Stimulated activated CD4-positive, alpha-beta T cell treated with anti-CD3 and anti-CD28 coated beads, Interleukin-12 subunit alpha, Interleukin-12 subunit beta, amount 100 ng/mL, for 48 hours (primary cell): Measurements from ENCODE around the gene INPP5A.

Experiments
- DNase-seq, 3 donors: peaks; one replicate each; pipeline ENCODE4 v3.0.0-alpha.2; 2020; ENCODE audit warnings: low read depth in 2 of 3, low spot score in 1 of 3

The INPP5A gene

DNA sequence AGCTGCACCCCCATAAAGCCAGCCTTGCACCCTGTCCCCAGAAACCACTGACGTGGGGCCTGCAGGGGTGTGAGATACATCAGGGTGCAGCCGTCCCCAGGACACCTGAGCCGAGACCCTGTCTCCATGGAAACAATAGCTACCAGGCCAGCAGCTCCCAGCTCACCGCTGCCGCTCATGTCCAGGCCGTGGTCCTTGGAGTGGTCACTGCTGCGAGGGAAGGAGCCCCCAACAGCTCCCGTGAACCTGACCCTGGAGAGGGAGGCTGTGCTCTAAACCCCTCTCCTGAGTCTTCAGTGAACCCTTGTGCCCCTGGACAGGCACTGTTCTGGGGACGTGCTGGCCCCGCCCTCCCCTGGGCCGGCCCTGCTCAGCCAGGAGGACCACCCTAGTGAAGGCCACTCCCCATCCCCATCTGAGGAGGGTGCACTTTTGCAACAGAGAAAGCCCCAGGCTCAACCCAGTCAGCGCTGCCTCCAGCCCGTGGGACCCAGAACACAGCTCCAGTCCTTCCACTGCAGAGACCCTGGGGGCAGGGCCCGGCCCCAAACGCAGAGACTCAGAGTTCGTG, 19.6 kb upstream of the INPP5A start:
- DNase-seq: no peak

DNA sequence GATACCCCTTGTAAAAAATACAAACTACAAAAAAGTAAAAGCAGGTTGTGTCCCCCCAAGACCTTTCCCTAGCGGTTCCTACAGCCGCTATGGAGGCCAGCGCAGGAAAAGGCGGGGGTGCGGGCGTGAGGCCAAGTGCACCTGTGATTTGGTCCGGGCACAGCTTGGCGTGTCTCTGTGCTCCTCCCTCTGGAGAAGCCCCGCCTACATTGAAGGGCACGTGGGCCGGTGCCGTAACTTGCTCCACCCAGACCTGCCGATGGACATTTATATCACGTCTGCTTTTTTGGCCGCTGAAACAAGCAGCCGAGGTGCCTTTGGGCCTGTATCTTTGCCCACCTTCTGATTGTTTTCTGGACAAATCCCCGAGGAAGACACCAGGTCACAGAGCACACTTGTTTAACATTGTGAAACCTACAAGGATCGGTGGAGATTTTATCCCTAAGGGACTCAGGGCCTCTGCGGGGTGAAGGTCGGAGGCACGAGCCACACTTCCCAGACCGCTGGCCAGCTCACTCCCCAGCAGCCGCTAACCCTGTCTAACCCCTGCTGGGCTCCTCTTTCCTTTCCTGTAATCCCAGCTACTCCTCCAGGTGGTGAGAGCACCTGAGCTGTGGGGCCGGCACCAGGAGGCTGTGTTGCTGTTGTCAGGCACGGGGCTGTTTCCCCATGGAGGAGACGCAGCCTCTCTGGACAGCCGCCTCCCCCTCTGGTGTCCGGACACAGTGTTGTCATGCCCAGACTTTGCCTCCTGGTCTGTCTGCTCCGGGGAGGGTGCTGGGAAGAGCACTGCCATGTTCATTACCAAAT, 18.8 kb upstream of the INPP5A start:
- no peak for DNase-seq

DNA sequence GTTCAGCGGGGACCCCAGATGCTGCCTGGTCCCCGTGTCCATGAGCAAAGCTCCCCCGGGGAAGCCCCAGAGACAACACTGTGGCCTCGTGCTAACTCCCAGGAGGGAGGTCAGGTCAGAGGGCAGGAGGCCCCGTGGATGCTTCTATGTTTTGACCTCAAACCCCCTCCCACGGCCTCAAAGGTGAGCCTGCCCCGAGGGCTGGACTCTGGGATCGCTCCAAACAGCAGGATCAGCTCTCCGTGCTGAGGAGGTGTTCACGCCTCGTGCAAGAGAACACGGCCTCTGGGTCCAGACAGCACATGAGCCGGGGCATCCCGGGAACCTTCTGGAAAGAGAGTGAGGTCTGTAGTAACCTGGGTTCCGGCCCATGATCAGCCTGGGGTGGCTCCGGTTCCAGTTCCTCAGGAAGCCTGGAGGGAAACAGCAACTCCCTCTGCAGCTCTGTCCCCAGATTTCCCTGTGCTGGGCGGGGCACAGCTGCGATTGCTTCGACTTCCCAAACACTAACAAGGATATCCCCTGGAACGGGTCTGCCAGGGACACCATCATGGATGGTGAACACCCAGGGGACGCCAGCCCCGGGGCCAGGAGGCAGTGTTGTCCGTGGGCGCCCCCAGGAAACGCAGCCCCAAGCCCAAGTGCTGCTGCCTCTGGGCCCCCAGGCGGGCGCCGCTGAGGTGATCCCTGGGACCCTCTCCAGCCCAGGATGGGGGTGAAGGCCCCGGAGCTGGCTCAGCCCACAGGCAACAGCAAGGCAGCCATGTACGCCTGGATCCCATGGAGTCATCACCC, 18.0 kb upstream of the INPP5A start:
- DNase-seq: no peak

DNA sequence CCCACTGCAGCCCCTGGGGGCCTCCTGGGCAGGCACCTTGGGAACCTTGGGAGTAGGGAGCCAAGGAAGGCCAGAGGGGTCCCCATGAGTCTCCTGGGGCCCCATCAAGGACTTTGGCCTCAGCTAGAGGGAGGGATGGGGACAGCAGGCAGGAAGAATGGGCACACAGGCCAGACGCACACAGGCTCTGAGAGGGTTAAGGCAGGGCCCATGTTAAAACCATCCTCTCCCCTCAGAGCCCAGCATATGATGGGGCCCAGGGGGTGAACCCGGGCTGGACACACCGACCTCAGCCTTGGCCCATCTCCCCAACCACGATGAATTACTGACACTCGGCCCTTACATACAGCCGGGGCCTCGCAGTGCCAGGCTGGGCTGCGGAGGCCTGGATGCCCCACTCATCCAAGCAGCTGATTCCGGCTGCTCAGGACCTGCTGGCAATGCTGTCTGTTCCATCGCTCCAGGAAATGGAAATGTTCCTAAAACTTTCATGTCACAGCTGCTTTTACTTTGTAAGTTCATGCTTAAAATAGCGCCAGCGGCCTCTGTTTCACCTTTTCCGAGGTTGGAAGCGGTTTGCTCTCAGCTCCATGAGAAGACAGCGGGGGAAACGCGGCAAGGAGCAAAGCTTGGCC, 17.3 kb upstream of the INPP5A start:
- DNase-seq: no peak

DNA sequence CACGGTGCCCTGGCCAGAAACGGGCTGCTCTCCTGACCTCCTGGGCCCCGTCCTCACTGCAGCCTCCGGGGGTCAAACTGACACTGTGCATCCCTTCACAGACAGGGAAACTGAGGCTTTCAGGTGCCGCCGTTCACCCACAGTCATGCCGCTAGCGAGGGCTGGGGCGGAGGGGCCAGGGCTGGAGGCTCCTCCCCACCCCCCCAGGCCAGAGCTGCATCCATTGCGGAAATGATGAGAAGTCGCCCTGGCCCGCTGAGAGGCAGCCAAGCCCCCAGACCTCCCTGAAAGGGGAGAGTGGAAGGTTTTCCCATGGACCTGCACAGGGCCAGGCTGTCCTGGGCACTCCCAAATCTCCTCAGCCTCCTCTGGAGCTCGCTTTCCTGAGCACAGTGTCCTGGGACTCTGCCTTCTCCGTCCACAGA, 16.5 kb upstream of the INPP5A start:
- DNase-seq: no peak

DNA sequence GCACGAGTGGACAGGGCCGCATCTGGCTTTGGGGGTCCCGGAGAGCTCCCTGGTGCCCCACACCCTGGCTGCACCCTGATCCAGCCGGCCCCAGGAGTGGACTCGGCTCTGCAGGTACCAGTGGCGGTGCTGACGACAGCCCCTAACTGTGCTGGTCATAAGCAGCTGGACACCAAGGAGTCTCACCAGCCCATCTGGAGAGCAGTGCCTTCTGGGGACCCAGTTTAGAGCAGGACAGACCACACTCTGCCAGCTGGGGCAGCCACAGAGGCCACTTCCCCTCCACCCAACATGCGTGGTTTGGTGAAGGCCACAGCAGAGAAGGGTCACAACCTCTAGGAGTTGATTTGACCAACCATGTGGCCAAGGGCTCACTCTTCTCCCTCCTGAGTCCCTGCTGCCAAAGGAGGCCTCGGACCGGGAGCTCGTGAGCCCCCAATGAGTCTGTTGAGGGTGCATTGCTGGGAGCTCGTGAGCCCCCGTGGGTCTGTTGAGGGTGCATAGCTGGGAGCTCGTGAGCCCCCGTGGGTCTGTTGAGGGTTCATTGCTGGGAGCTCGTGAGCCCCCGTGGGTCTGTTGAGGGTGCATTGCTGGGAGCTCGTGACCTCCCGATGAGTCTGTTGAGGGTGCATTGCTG, 16.0 kb upstream of the INPP5A start:
- no peak for DNase-seq

DNA sequence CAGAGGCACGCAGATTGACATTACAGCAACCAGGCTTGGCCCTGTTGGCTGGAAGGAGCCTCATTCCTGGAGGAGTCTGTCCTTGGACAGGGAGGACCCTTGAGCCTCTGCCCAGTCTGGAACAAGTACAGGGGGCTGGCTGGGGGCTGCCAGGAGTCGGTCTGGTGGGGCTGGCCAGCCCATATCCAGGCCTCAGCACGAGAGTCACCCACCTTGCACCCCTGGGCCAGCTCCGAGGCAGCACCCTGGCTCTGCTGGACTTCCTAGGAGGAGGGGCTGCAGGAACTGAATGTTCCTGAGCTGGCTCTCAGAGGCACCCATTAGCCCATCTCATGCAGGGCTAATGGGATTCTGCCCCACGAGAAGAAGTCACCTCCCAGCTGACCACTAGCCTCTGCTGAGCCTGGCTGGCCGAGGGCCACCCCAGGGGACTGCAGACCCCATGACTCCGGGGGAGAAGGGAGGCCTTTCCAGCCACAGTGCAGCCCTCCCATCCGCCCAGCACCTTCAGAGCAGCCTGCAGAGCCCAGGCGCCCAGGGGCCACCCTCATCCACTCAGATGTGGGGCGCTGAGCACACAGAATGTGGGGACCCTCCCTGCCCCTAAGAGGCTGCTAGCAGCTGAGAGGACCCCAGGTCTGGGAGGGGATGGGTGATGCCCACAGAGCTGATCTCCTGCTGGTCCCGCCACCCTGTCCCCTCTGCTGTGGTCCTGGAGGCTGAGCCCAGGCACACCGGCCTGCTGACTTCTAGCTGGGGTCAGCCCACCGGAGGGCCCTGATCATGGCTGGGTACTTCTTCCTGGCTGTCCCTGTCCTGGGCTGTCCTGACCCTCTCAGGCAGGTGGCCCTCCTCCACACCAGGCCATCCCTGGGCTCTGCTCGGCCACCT, 14.8 kb upstream of the INPP5A start:
- no peak for DNase-seq

DNA sequence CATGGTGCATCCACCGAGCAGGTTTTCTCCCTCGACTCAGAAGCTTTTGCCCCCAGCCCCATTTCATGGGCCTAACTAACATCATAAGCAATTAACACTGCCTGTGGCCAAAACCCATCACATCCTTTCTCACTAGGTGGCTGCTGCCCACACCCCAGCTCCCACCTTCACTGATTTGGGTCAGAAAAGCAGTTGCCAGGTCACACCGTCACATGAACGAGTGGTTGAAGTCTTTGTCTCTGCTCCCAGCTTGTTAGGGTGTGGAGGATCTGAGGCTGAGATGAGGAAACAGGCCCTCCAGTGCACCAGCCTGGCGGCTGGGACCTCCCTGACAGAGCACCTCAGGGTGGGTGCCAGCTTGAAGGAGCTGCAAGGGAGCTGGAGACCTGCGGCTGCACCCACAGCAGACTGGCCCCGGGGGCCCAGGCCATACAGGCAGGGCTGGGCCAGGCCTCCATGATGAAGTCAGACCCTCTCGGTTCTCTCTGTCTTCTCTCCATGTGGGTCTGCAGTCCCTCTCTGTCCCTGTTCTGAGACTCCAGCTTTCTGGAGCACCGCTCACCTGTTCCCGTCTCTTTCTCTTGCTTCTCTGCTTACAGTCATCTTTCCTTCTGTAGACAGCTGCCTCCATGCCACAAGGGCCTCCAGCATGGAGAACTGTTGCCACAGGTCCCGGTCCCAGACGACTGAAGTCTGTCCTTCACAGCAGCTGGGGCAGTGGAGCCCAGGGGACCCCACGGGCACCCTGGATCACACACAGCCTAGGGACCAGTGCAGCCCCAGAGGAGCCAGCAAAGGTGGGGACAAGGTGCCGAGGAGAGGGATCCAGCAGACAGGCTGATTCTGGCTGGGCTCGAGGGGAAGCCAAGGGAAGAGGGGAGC, 13.8 kb upstream of the INPP5A start:
- no peak for DNase-seq

DNA sequence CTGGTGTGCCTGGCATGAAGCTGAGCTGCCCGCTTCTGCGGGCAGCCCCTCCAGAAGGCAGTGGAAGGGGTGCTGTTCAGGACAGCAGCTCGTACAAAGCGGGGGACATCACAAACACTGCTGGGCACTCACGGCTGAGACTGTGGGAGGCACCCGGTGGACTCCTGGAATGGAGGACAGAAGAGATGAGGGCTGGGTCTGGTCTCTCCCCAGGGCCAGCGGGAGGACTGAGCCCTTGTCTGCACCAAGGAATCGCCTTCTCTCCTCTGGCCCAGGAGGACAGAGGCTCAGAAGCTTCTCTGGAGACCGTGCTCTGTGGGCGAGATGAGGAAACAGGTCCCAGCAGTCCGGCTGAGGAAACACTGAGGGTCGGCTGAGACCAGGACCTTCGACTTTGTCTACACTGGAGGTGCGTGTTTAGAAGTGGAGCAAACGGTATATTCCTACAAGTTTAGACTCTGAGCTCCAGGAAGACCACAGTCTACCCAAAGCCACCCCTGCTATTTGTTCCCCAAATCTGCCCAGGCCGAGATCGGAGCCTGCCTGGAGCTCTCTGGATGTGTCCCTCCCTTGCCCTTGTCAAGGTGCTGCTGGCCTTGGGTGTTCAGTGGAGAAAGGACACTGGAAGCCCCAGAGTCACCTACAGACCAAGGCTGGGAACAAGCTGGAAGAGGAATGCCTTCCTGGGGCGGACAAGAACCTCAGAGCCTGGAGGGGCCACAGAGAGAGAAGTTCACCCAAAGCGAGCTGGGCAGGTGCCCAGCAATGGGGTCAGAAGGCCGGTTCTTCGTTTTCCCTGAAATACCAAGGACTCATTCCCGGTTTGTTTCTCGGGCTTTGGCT, 12.9 kb upstream of the INPP5A start:
- no peak for DNase-seq

DNA sequence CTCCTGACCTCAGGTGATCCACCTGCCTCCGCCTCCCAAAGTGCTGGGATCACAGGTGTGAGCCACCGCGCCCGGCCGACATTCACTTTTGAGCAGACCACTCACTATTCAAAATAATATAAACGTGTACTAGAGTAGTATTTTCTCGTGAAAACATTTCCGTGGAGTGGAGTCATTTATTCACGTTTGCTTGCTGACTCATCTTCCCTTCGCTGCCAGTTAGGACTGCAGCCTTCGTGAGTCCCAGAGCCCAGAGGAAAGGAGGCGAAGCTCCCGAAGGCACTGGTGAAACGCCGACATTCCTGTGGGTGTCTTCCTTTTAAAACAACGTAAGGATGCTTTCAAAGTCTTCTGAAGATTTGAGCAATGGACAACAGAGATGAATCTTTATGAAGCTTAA, 10.9 kb upstream of the INPP5A start:
- no peak for DNase-seq

DNA sequence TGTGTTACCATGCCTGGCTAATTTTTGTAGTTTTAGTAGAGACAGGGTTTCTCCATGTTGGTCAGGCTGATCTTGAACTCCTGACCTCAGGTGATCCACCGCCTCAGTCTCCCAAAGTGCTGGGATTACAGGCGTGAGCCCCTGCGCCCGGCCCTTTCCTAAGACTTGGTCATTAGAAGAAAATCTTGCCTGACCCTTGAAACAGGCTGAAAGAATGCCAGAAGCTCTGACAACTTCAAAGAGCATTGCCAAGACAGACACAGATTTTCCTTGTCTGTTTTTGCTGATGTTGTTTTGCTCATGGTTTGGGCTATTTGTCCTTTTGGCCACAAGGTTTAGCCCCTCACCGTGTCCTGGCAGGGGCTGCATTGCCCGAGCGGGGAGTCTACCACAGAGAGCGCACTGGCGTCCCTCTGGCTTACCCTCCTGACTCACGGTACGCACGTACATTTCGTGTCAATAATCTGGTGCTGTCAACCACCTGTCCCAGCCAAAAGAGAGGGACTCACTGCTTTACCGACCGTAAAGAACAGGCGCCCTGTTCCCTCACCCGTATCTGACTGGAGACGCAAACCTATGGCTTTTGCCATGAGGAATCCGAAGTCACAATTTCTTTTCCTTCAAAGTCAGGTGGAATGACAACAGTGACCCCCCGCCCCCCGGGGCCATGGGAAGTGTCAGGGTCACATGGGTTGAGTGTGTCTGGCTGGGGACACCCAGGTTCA, 10.1 kb upstream of the INPP5A start:
- DNase-seq: no peak

DNA sequence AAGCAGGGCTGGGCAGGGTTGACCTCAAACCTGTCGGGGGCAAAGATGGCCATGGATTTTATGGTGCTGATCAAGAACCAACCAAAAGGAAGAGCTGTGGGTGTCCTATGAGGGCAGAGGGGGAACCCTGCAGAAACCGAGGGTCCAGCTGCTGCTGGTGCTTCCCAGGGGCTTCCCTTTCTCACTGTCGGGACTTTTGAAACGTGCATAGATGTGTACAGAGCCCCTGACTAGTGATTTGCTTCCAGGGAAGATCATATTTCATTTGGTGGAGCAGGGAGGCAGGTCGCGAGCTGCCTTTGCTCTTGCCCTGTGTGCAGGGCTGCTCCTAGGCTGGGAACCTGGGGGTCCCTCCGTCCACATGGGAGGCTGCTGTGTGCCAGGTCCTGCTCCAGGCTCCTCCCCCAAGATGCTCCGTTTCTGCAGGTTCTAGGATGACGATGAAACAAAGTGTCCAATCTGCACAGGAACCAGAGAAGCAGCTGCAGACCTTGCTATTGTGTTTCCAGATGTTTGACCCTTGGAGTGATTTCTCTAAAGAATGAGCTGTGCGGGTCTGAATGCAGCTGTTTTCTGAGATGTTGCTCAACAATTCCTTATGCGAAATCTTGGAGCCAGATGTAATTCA, 9.4 kb upstream of the INPP5A start:
- DNase-seq: no peak

DNA sequence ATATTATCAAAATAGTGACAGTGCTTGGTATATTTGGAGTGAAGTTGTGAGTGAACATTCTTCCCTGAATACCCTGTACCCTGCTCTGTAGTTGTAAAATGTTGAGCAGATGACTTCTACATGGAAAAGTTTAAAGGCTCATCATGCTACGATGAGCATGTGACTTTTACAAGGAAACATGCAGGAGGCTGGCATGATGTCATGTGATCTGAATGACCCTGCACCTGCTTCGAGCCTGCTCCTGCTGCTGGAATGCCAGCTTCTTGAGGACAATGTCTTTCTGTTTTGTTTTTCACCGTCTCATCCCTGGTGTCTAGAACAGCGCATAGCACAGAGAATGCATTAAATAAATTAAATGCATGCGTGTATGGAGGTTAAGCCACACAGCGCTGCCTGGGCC, 5.4 kb upstream of the INPP5A start:
- DNase-seq: no peak

DNA sequence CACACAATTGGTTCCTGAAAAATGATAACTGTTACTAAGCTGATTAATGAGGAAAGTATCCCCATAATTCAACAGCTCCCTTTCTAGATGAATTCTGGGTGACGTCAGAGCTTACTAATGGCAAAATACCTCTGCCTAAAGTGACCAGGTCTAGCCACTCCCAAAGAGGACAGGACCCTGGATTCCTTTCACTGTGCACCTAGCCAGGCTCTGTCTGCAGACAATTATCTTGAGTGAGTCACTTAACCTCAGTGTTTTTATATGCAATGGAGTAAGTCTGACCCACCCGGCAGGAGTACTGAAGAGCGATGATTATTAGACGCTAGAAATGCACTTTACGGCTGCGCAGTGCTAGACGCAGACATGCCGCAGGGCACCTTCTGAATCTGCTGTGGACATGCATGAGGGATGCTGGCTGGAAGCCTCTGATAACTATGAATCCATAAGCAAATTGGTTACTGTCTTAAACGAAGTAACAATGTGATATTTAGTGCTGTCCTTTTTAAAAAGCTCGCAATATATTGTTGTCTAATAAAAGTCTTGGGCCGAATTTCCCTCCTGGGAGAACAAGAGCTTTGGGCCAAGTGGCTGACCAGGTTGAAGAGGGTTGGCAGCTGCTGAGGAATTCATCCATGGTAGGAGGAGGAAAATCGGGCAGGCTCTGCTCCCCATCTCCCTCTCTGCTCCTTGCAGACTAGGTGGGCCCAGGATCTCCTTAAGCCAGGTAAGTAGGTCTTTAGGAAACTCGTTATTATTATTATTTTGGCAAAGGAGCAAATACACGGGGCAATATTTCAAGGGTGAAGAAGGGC, 4.6 kb upstream of the INPP5A start:
- DNase-seq: no peak

DNA sequence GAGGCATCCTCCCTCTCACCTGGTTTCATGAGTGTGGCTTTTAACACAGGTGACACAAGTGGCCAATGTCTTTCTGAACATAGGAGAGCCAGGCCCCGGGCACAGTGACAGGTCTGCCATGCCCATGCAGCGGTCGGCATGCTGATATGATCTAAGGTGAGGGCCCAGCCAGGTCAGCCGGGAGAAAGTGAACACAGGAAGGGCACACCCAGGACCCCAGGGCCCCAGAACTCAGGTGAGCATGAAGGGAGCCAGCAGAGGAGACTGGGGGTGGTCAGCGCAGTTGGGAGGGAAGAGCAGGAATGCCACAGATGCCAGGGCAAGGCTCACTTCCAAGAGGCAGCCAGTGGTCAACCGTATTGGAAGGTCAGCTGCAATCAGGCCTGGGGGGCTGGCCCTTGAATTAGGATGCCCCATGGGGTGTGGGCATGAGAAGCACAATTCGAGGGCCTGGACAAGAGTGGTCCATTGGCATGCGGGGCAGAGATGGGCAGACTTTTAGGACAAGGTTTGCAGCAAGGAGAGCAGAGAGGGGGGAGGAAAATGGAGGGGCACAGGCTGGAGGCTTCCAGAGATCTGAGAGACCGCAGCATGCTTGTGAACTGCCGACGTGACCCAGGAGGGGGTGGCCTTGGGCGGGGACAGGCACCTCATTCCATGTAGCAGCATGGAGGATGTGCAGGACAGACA, 3.9 kb upstream of the INPP5A start:
- no peak for DNase-seq
